ENCODE data around the gene SAMD14. TPM values are rescaled to one million over a fixed set of nuclear protein-coding genes. Genes with fewer than 3 reads are reported as not detected.
A peak's percentile ranks its signal among the peaks of the same experiment; 100 is the strongest.

Gene SAMD14
- total RNA-seq, 1 donor from 2014 or later, result 1.4 TPM

- DNase-seq (ENCODE audit: low spot score), result no peak
Measured at GRCh38 chr17:50165466-50165865, 35.5 kb upstream of the SAMD14 start.

GRCh38 chr17:50165066-50165465, 35.1 kb upstream of the SAMD14 start:
- no peak for DNase-seq (ENCODE audit: low spot score)

GRCh38 chr17:50164697-50164988, 34.7 kb upstream of the SAMD14 start:
- no peak for DNase-seq (ENCODE audit: low spot score)

GRCh38 chr17:50163843-50164696, 34.1 kb upstream of the SAMD14 start:
- no peak for DNase-seq (ENCODE audit: low spot score)

DNA sequence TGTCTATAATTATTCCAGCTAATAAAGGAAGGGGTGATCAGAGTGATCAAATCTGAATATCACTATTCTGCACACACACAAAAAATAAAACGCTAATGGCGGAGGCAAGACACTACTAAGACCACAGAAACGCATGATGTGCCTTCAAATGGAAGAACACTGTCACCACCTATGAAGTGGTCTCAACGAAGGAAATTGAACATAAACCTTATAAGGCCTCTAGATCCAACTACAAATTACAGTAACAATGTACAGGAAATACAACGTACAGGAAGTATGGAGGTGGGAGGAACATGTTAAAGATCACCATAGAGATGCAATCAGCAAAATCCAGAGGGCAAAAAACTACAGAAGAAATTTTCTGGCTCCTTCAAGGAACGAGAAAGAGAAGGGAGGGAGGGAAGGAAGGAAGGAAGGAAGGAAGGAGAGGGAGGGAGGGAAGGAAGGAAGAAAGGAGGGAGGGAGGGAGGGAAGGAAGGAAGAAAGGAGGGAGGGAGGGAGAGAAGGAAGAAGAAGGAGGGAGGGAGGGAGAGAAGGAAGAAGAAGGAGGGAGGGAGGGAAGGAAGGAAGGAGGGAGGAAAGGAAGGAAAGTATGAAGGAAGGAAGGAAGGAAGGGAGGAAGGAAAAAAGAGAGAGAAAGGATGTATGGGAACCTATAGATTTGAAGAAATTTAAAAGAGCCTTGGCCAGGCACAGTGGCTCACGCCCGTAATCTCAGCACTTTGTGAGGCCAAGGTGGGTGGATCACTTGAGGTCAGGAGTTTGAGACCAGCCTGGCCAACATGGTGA, 32.7 kb upstream of the SAMD14 start:
- DNase-seq (ENCODE audit: low spot score), result no peak

DNA sequence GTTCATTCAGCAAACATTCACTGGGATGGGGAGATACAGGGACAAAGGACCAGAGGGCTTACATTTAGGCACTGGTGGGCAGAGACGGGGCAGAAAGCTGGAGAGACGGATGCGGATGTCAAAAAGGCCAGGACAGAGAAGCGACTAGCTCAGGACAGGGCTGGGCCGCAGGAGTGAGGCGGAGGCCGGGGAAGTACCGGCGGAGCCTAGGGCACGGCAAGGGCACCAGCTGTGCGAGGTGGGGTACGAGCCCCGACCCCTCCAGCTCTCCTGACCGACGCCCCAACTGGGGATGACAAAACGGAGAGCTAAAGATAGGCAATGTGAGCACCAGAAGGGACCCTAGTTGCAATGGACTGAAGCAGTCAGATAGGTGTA, 31.9 kb upstream of the SAMD14 start:
- no peak for DNase-seq (ENCODE audit: low spot score)

DNA sequence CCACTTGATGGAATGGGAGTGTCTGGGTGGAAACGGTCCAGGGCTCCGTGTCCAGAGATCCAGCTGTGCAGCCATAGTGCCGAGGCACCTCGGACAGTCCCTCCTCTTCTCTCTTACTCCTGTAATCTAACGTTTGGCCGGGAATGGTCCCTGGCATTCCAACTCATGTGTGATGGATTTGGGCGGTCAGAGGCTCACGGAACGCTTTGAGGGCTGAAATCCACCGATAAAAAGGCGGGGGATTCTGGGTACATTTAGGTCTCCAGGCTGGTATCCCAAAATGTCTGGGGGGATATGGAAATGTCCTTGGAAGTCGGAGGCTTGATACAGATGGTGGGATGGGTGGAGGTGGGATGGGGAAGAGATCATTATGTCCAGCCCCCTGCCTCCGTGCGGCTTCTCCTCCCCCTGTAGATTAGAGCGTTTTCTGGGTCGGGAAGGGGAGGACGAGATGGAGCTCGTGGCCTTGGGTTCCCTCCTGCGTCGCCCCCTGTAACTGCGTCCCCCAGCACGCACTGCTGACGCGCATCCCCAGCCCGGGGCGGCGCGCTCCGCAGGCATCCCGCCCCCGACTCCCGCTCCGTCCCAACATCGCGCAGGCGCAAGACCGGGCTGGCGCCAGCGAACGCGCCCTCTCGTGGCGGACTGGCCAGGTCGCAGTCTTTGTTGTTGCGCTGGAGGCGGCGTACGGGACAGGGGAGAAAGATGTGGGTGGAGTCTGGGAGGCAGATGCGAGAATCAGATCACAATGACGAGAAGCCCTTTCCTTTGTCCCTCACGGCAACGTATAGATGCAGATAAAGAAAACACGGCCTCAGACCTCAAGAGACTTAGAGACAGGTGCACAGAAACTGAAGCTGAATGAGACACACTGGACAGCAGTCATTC, 31.3 kb upstream of the SAMD14 start:
- peak; percentile 98 for DNase-seq (ENCODE audit: low spot score)

- DNase-seq (ENCODE audit: low spot score), result no peak
Measured at GRCh38 chr17:50157891-50158290, 27.9 kb upstream of the SAMD14 start.

- DNase-seq (ENCODE audit: low spot score), result no peak
Measured at GRCh38 chr17:50155115-50155819, 25.3 kb upstream of the SAMD14 start.

DNA sequence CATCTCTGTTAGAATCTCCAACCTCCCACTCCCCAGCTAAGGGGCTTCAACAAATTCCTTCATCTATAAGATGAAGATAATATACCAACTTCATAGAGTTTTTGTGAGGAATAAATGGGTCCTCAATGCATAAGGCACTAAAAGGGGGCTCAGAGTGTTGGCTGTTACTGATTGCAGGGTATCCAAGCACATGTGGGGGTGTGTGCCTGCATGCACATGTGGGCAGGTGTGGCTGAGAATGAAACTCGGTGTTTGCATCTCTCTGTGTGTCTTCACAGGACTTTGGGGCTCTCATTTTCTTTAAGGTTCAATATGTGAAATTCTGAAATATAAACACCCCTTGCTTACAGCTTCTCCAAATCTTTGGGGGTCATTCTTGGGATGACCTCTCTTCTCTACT, 24.6 kb upstream of the SAMD14 start:
- DNase-seq (ENCODE audit: low spot score), result no peak

GRCh38 chr17:50153650-50154575, 24.0 kb upstream of the SAMD14 start:
- DNase-seq (ENCODE audit: low spot score), result no peak

DNA sequence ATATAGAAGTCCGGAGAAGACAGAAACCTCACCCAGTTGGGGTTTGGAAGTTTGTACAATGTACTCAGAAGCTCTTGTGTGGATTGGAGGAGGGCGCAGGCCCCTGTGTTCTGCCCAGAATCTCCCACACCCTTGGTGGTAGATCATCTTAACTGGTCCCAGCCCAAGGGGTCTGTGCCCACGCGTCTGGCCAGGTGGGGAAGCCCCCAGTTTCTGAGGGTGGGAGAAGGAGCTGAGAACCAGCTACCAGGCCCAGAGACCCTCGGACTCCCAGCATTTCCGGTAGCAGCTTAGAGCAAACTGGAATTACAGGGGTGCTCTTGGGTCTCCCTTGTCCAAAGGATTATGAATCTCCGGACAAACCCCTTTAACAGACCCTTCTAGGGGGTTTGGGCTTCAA, 22.8 kb upstream of the SAMD14 start:
- no peak for DNase-seq (ENCODE audit: low spot score)

- no peak for DNase-seq (ENCODE audit: low spot score)
Measured at GRCh38 chr17:50151937-50152547, 22.1 kb upstream of the SAMD14 start.

DNA sequence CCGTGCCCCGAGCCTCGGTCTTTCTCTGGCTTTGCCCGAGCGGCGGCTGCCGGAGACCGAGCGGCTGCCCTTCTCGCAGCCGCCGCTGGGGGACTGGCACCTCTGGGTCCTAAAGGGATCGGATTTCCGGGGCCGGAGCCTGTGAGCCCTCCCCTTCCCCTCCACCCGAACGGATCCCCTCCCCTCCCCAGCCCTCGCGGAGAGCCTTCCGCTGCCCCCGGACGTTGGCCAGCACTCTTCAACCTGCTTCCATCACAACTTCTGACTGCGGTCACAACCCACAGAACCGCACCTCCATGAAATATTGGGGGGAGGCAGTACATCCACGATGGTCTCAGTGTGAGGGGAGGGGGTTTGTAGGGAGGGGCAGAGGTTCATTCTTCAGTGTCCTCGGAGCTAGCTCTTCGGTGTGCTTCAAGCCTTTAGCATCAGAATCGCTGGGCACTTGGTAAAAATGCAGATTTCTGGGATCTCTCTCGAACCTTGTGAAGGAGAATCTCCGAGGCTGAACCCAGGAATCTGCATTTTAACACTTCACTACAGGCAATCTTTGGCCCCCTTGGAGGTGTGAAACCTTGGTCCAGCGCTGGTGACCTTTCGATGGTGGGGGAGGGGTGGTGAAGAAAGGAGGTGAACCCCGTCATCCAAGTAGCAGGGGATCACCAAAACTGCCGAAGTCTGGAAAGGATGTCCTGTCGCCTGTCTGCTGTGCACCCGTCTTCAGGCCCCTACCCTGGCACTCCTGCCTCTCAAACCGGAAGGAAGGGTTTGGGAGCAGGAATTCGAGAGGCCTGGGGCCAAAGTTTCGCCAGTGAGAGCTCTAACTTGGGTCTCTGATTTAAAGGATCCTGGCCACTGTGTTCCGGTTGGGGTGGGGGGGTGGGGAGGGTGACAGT, 21.3 kb upstream of the SAMD14 start:
- DNase-seq (ENCODE audit: low spot score), result peak; percentile 98

DNA sequence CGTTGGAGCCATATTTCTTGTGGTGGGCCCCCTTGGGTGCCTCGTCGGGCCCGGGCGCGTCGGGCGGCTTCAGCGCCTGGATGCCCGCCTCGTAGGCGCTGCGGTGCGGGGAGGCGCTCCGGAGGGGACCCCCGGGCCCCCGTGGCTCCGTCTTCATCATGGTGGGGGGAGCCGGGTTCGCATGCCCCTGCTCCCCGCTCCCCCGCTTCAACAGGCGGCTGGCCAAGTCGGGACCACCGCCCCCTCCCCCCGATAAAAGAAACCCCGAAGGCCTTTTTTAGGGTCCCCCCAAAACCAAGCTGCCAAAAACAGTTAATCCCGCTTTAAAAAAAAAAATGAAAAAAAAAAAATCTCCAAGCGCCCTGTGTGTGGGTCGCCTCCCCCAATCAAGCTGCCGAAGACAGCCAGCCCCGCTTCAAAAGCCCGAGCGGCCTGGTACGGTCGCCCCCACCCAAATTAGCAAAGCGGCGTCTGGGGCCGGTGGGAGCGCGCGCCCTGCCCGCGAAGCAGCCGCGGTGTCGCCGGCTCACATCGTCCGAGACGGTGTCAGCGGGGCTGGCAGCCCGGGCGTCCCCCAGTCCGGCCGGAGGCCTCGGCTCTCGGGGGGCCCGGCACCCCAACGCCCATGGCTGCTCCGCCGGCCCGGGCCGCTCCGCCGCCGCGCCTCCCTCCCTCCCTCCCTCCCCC, 20.5 kb upstream of the SAMD14 start, which contains the start of gene PPP1R9B:
PPP1R9B (minus strand) TSS at position 324 of the 687 bp plus-strand sequence; CDS start at position 160, 164 bp downstream.
- no peak for DNase-seq (ENCODE audit: low spot score)

DNA sequence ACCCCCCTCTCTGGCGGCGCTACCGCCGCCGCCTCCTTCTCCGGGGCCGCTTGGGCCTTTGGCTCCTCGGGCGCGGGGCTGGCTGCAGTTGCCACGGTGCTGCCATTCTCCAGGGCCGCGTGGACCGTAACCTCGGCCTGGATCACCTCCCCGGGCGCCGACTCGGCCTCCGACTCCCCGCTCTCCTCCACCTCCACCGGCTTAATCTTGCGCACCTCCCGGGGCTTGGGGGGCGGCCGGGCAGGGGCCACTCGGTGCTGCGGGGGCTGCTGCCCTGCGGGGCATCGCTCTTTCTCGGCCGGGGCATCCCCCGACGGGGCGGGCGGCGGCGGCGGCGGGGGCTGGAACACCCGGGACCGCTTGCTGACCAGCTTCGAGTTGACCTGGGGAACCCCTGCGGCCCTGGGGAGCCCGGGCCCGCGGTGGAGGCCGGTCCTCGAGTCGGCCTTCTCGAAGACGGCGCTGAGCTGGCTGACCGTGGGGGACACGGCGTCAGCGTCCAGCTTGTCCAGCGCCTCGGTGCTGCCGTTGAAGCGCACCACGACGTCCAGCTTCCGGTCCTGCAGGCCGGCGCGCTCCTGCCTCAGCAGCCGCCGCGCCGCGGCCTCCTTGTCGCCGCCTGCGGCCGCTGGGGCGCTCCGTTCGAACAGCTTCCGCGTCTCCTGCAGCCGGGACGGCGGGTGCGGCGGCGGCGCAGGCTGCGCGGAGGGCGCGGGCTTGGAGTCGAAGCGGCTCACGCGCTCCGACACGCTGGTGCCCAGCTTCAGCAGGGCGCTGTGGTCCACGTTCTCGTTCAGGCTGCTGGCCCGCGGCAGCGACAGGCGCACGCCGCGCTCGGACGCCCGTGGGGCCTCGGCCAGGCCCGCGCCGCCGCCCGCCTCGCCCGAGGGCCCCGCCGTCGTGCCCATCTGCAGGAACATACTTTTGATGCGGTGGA, 19.7 kb upstream of the SAMD14 start:
- no peak for DNase-seq (ENCODE audit: low spot score)

DNA sequence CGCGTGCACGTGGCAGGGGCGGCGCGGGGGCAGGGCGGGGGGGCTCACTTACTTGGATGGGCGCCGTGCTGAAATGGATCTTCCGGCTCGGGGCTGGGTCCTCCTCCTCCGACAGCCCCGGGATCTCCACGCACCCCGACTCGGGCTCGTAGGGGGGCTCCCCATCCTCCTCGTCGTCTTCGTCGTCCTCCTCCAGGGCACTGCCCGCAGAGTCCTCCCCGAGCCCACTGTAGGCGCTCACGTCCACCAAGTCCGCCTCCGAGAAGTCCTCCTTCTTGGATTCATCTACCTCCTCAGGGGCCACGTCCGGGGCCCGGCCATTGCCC, 19.1 kb upstream of the SAMD14 start:
- no peak for DNase-seq (ENCODE audit: low spot score)

Data from mesenteric fat pad (tissue), 1 donor.